CD4-positive, alpha-beta T cell treated with Interleukin-4 for 1 hour (primary cell): Measurements from ENCODE around the gene SEMA6A.

ENCODE experiments used
- DNase-seq, 2 donors: peaks; one replicate each; pipeline ENCODE4 v3.0.0-alpha.2; 2020 to 2022

Gene SEMA6A, protein sequence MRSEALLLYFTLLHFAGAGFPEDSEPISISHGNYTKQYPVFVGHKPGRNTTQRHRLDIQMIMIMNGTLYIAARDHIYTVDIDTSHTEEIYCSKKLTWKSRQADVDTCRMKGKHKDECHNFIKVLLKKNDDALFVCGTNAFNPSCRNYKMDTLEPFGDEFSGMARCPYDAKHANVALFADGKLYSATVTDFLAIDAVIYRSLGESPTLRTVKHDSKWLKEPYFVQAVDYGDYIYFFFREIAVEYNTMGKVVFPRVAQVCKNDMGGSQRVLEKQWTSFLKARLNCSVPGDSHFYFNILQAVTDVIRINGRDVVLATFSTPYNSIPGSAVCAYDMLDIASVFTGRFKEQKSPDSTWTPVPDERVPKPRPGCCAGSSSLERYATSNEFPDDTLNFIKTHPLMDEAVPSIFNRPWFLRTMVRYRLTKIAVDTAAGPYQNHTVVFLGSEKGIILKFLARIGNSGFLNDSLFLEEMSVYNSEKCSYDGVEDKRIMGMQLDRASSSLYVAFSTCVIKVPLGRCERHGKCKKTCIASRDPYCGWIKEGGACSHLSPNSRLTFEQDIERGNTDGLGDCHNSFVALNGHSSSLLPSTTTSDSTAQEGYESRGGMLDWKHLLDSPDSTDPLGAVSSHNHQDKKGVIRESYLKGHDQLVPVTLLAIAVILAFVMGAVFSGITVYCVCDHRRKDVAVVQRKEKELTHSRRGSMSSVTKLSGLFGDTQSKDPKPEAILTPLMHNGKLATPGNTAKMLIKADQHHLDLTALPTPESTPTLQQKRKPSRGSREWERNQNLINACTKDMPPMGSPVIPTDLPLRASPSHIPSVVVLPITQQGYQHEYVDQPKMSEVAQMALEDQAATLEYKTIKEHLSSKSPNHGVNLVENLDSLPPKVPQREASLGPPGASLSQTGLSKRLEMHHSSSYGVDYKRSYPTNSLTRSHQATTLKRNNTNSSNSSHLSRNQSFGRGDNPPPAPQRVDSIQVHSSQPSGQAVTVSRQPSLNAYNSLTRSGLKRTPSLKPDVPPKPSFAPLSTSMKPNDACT

DNA sequence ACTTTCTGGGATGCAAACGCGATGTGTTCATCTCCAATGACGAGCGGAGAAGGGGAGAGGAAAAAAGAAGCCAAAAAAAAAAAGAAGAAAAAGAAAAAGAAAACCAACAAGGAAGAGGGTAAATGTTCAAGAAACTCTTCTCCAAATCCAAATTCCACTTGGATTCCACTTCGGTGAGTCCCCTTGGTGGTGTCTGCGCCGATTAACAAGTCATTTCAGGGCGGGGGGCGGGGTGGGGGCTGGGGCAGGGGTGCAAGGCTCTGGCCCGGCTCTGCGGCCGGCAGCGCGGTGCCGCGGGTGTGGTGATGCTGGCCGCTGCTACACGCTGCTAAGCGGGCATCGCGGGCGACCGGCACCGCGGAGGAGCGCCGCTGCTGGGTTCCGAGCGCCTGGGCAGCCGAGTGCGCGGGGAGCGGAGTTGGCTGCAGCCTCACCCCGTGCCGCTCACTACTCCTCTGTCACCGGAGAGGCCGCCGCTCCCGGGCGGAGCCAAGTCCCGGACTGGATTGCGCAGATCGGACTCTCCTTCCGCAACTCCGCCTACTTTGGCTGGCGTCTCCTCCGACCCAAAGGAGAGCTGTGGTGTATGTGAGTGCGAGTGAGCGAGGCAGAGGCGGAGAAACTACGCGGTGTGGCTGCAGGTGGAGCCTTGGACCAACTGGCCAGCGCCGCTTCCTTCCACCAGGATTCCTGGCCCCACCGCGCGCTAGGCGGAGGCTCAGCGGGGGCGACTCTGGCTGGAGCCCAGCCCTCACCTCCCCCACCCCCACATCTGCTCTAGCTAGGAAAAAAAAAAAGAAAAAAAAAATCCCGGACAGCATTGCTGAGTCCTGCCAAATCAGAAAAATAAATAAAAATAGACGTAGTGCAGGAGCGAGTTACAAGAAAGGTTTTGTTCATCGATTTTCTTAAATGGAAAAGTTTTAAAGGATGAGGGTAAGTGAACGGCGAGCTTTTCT lies at the start of gene SEMA6A:
Gene SEMA6A (minus strand): TSS at position 457 of the 959 bp plus-strand sequence. CDS start 69,879 bp downstream, outside the sequence.
- DNase-seq, result peak; percentile 19 to 50

DNA sequence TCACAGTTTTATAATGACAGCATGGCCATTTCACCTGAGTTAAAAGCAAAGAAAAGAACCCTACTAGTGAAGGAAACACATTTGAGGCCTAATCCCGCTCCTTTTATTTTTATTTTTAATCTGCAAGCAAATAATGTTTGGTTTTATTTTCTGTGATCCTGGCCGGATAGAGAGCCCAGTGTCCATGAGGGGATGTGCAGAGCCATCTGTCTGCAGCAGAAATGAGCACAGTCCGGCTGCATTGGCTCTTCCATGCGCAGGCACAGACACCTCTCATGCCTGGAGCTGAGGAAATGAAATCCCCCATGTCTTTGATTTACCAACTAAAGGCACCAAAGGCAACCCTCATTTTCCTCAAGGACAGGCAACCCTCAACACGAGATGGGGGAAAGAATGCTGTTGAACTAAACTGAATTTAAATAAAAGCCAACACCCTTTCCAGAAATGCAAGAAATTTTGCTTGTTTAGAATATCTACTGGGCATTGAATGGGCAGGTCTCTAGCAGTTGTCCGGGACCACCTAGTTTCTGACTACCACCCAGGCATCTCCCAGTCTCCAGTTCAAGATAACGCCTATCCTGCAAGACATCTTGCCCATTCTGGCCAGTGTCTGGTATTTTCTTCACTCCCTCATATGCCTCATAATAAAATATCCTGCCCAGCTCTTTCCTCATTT lies 47.9 kb upstream of the SEMA6A start:
- DNase-seq, result no peak

DNA sequence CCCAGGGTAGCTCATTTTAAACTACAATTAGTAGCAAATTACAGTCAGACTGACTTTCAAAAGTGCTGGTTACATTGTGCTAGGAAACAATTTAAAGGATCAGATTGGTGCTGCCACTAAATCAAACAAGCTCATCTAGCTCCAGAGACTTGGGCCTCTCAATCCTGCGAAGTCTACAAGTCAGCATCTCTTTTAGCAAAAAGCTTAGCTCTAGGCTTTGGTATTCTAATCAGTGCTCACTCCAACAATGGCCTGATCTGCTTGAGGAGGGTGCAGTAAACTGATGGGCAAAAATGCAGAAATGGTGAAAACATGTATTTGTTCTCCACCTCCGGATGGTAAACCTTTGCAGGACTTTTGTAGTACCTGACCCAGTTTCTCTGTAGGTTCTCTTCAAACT lies 47.0 kb upstream of the SEMA6A start:
- DNase-seq, result no peak

DNA sequence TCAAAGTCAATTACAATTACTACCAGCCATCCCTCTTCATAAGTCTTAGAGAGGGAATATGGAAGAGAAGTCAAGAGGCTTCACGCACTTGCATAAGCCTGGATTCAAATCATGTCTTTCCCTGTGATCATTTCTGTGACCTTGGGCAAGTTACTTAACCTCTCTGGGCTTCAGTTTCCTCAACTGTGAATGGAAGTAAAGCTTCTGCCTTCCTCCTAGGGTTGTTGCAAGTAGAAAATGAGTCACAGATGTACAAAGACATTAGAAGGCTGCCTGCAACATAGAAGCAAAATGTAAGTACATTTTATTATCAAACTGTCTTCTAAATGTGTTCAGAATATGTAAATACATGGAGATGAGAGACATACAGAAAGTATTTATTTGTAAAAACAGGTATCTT lies 42.3 kb upstream of the SEMA6A start:
- no peak for DNase-seq

DNA sequence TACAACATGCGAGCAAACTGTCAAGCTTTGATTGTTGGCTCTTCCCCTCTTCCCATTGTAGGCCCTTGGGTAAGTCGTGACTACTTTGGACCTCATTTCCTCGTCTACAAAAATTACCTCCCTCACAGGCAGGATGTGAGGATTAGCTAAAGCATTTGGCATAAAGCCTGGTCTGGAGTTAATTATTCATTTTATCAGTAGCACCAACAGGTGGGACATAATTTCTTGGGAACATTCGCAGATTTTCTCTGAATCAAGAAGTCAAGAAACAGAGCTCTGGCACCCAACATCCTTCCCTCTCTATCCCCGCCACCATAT lies 39.9 kb upstream of the SEMA6A start:
- DNase-seq, result no peak

DNA sequence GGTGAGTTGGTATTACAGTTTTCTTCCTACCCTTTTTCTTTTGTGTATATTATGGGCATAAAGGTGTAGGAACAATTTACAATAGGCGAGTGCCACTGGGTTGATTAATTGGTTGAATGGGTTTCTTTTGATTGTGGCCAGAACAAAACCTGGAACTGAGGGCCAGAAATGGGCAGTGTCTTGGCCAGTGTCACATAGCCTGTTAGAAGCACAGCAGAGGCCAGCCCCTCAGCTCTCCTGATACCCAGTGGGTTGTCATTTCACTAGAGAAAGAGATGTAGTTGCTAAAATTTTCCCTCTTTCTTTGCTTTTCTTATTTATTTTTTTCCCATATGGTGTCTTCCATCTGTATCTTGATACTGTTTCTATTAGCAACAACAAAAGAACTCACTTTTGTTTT lies 38.8 kb upstream of the SEMA6A start:
- DNase-seq, result no peak

DNA sequence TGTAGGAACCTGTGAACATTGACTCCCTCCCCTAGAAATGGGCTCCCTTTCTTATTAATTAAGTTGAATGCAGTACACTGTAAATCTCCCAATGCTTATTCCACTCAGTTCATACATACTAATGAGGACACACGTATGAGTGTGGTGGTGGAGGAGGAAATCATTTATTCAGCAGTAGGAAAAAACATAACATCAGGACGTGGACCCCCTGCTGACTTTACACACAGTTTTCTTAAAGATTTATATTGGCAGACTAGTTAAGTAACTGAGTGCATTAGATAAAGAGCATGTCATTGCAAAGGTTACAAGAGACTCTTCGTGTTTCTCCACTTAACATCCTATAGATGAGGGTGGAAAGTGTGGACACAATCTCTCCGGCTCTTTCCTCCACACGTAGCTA lies 37.8 kb upstream of the SEMA6A start:
- DNase-seq, result no peak

DNA sequence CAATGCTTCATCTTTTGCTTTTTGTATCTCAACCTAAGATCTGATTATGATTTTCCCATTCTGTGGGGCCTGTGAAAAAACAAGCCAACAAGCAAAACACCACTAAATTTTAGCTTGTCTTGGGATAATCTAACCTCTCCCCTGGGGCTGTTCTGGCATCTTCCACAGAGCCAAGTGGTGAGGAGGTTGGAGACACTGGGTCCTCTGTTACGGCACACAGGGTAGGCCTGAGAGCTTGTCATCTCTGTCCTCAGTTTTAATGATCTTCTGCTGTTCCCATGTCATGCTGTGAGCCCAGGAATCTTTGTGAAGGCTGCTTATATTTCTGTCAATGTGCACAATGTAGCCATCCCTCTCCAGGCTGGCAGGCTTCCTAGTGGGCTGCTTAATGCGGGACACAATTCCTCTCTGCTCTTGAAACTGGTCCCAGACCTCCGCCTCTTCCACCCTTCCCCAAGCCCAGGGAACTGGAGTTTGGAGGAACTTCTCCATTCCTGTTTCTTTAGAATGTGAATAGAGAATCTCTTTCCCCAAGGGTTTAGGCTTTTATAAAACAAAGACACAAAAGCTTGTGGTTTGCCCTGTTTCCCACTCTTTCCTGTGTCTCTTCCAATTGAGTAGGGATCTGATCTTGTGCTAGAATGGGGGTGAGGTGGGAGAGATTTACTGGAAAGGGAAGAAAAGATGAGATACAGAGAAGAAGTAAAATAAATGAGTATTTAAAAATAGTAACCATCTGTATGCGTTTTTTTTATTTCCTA lies 30.9 kb upstream of the SEMA6A start:
- DNase-seq, result no peak

DNA sequence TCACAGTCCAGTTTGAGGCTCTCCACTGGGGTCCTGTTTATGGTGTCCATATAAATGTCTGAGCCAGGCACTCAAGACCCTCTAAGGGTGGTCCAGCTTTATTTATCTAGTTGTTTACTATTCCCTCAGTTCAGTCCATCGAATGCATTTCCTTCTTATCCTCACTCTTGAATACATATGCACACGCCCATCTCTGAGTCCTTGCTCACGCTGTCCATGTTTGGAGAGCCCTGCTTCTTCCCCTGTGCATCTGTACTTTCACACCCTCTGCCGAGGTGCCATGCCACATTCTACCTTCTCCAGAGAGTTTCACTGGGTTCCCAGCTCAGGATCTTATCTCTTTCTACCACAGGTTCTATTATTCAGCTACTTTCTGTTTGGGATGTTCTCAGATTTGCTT lies 30.2 kb upstream of the SEMA6A start:
- no peak for DNase-seq

DNA sequence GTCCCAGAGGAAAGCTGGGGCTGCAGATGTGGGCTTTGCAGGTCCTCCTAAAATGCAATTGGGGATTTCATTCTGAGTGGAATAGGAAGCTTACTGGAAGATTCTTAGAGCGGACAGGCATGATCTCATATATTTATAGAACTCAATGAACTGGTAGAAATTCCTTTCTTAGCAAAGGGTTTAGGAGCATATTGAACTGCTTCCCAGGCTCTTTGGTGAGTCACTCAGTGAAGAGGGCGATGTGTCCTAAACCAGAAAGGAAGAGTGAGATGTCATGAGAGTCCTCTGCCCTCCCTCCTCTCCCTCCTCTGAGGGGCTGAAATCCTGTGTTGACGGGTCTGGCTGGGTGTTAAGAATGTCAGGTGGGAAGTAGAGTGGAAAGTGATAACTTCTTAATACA lies 26.3 kb upstream of the SEMA6A start:
- no peak for DNase-seq

DNA sequence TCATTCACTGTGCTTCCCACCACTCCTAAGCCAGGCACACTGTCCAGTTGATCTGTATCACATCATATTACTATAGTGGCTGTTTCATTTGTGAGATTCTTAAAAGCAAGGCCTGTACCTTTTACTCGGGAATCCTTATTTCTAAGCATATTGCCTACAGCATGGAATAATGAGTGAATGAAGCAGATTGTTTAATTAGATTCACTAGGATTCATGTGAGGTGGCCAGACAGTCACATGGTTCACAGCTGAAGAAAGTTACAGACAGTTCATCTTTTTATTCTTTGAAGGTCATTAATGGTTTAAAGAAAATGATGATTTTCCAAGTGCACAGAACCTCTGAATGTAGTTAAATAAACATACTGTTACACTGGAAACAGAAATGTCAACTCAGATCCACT lies 24.3 kb upstream of the SEMA6A start:
- no peak for DNase-seq

DNA sequence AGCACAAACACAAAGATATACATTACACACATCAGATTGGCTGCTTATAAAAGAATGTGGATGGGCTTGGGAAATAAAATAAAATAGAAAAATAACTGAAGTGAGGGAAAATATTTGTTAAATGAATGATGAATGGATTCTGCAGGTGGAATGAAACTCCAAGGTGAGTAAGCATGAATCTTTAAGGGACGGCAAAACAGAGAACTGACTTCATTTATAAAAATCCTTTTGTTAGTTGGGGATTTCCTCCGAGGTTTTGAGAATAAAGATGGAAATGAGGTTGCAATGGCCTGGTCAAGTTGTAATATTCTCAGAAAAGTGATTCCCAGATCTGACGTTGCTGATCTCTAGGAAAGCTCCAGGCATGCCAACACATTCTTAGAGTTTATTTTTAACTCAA lies 20.9 kb upstream of the SEMA6A start:
- DNase-seq, result no peak

DNA sequence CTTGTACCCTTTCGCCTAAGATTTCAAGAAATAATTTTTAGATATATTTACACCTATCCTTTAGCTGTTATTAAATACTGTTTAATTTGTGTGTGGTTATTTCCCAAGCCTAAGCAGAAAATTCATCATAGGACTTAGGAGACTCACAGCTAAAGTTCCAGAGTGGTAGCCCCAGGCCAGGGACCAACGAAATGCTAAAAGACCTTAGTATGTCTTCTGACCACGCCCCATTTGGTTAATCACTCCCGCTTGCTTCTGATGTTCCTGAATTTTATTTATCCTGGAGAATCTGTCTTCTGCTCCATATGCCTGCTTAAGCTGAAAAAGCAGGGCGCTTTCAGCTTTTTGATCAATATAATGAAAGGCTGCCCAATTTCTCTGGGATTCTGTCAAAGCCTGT lies 18.7 kb upstream of the SEMA6A start:
- DNase-seq, result no peak

DNA sequence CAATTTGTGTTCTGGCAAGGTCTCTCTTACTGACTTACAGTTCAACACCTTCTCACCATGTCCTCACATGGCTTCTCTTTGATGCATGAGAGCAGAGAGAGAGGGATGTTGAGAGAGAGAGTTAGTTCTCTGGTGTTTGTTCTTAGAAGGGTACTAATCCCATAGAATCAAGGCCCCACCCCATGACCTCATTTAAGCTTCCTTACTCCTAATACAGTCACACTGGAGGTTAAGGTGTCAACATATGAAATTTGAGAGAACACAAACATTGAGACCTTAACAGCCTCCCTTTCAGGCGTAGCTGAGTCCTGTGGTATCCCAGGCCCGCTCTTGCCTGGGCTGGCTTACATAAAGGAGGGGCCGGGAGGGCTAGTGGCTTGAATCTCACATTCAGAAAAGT lies 10.6 kb upstream of the SEMA6A start:
- DNase-seq, result no peak

DNA sequence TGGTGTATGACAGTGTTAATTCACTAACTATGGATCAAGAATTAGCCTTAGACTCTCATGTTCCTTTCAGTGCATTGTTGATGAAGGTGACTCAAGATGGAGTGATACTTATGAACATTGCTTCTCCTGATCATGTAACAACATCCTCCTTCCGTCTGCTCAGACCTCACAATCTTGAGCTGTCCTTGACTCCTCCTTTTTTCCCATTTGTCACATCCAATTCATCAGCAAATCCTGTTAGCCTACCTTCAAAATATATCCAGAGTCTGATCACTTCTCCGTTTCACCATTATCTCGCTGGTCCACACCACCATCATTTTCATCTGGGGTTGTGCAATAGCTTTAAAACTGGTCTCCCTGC lies 9.2 kb upstream of the SEMA6A start:
- no peak for DNase-seq

DNA sequence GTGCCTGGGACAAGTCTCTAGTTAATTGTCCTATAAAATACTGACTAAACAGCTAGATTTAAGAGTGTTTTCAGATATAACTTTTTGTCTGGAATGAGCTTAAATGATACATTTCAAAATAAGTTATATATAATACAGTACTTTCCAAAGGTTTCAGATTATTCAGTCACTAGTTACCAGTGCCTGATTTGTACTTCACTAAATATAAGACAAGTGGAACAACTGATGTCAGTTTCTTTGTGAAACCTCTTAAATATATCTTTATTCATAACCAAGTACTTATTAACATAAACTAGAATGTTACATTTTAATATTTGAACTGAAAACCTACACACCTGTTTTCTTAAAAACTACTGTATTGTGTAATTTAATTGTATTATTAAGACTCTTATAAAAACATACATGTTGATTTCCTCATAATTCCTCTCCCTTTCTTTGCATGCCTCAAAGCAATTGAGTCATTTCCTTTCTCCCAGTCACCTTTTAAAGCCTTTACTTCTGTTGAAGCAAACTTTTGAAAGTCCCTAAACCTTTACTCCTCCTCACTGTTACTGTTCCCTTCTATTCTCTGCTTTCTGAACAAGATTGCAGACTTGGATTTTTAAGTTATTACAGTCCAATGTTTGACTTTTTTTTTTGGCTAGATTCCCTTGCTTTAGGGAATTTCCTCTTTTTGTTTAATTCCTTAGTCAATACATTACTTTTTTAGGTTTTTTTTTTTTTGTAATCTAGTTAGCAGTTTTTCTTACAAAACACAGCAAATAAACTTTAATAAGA lies 8.7 kb upstream of the SEMA6A start:
- no peak for DNase-seq

DNA sequence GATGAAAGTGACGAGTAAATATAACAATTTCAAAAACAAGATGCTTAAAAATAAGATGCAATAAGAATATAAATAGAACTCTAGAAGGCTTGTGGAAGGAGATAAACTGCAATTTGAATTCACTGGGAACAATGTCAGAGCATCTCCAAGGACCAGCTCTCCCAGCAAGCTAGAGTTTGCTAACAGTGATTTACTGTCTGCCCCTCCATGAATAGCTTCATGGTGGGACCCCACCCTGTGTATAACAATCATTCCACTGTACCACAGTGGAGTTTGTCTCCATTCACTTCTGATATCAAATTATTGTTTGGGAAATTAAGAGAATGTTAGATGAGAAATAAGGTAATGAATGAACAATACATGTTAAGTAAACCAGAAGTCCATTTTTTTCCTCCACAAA lies 7.3 kb upstream of the SEMA6A start:
- no peak for DNase-seq

DNA sequence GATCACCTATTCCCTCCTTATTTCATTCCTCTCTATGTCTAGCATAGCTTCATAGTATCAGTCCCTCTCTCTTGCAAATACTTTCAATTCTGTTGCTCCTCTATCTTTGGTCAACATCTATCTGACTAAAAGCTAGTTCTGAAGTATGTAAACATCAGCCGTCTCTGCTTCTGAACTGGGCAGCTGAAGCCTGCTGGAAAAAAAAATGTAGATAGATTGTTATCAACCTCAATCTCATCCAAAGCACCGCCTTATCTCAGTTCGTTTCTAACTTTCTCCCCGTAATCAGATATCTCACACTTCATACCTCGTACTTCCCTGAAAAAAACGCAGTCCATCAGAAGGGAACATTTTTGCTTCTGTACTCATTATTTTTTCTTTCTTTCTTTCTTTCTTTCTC lies 4.5 kb upstream of the SEMA6A start:
- DNase-seq, result no peak

DNA sequence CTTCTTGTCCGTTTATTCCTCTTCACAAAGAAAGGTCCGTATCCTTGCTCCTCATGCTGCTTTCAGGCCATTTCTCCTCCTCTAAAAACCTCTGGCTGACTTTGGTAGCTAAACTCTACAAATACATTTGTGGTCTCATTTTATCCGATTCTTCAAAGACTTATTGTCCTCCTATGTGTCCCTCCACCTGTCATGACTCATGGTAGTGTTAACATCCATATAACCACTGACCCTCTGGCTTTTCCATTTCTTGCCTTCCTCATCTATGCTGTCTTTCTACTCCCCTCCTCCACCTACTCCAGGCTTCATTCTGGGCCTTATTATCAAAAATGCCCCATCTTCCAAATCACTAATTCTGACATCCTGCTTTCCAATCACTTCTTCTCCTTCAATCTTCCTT lies 4.1 kb upstream of the SEMA6A start:
- DNase-seq, result no peak

DNA sequence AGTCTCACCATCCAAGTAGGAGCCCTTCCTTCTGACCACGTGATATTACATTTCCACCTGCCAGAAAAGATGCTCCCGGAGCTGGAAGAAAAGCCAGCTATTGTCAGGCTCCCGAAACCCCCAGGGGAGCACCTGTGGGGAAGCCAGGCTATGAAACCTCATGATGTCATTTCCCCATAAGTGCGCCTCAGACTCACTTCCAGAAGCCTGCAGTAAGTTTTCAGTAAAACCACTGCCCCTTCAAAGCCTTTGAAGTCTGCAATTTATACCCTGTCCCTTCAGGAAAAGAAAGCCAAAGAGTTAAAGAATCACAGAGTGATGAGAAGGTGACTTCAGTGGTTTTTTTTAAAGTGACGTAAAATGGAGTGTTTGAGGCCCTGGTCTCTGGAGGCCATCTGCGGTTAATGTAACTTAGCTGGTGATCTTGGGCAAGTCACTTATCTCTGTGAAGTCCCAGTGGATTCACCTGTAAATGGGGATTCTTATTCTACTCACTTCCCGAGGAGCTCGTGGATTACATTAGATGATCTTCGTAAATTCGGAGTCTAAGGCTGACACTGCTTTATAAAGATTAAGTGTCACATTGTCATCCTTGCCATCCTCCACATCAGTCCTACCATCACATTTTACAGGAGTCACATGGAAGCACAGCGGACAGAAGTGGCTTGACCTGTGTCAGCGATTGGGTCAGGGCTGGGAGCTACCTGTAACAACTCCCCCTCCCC lies 2.6 kb upstream of the SEMA6A start:
- no peak for DNase-seq
